Ovary (tissue), 3 donors: ENCODE measurements around the gene HSD17B1.

Source experiments
- POLR2A ChIP-seq: fragments of 450-650 bp; IDR thresholded peaks from one replicate; pipeline ENCODE4 v1.6.1; 2017; ENCODE audit warnings: antibody characterized with exemption, mild to moderate bottlenecking, moderate library complexity
- TF ChIP-seq, protein P1 (sequence below), 3 donors: fragments of 450-650 bp in 2 of 3; fragments of 200-600 bp in 1 of 3; IDR thresholded peaks; one replicate each; pipeline versions ENCODE4 v1.5.1 to v1.8.0; 2016 to 2022; ENCODE audit warnings: antibody characterized with exemption in 3 of 3, mild to moderate bottlenecking in 1 of 3
- donor health status: DM: no; HTN: no; CAD: no.

- TF ChIP-seq POLR2A, result no peak
- TF ChIP-seq, protein P1, sequence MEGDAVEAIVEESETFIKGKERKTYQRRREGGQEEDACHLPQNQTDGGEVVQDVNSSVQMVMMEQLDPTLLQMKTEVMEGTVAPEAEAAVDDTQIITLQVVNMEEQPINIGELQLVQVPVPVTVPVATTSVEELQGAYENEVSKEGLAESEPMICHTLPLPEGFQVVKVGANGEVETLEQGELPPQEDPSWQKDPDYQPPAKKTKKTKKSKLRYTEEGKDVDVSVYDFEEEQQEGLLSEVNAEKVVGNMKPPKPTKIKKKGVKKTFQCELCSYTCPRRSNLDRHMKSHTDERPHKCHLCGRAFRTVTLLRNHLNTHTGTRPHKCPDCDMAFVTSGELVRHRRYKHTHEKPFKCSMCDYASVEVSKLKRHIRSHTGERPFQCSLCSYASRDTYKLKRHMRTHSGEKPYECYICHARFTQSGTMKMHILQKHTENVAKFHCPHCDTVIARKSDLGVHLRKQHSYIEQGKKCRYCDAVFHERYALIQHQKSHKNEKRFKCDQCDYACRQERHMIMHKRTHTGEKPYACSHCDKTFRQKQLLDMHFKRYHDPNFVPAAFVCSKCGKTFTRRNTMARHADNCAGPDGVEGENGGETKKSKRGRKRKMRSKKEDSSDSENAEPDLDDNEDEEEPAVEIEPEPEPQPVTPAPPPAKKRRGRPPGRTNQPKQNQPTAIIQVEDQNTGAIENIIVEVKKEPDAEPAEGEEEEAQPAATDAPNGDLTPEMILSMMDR (IDR thresholded peaks at IDR 0.05), result no peak
Observed at GRCh38 chr17:42512733-42513251, 39.9 kb upstream of the HSD17B1 start.
